OCI-LY7 (cell line): ENCODE results near the gene TTC33. TPM values are rescaled to one million over a fixed set of nuclear protein-coding genes. Genes with fewer than 3 reads are reported as not detected.

Experiments
- BruUV-seq: library from RNA; stranded (reverse); fragments of 400-500 nt; replicated peaks from 2 replicates; lab custom pipeline; 2021; lab: Mats Ljungman, UMichigan
- CTCF ChIA-PET: fragments of 300-600 bp; sonication (Branson Sonifier 250); formaldehyde crosslinking; loops from one replicate; lab custom pipeline; 2022; ENCODE audit warnings: antibody characterized with exemption; ENCODE audit not compliant: unreplicated experiment; lab: Charles Lee
- POLR2A ChIA-PET: fragments of 300-600 bp; sonication (Branson Sonifier 250); formaldehyde crosslinking; loops from one replicate; lab custom pipeline; 2022; ENCODE audit warnings: antibody characterized with exemption; lab: Charles Lee
- DNase-seq: peaks from one replicate; pipeline ENCODE4 v3.0.0-alpha.2; 2015; ENCODE audit warnings: low spot score
- H2AFZ ChIP-seq: fragments of 200-600 bp; sonication (generic), shearing (Covaris generic); 2 replicates; pipeline ENCODE4 v1.6.1; 2014; ENCODE audit warnings: mild to moderate bottlenecking, antibody characterized with exemption, low read length, moderate library complexity
- H3K27ac ChIP-seq: fragments of 200-600 bp; sonication (generic); 2 replicates; pipeline ENCODE4 v1.5.1; 2014; ENCODE audit warnings: mixed run types, low read depth, mild to moderate bottlenecking, moderate library complexity, low read length, inconsistent platforms; ENCODE audit not compliant: poor library complexity, severe bottlenecking
- H3K36me3 ChIP-seq: fragments of 200-600 bp; sonication (generic); 2 replicates; pipeline ENCODE4 v1.6.1; 2014; ENCODE audit warnings: mild to moderate bottlenecking, antibody characterized with exemption, low read length, moderate library complexity, mixed read lengths; ENCODE audit not compliant: insufficient read depth
- H3K4me1 ChIP-seq: fragments of 200-600 bp; sonication (generic); 2 replicates; pipeline ENCODE4 v1.5.1; 2014; ENCODE audit warnings: mild to moderate bottlenecking, low read length; ENCODE audit not compliant: insufficient read depth, poor library complexity, severe bottlenecking
- H3K4me2 ChIP-seq: fragments of 200-600 bp; sonication (generic); 2 replicates; pipeline ENCODE4 v1.6.1; 2014; ENCODE audit warnings: mild to moderate bottlenecking, low read length
- H3K4me3 ChIP-seq: fragments of 200-600 bp; sonication (generic); 2 replicates; pipeline ENCODE4 v1.5.1; 2014; ENCODE audit warnings: mild to moderate bottlenecking, low read depth, low read length; ENCODE audit not compliant: poor library complexity, severe bottlenecking
- H3K79me2 ChIP-seq: fragments of 200-600 bp; sonication (generic); 2 replicates; pipeline ENCODE4 v1.6.1; 2016; ENCODE audit warnings: low read depth, mild to moderate bottlenecking, low read length, moderate library complexity, mixed read lengths; ENCODE audit not compliant: insufficient read depth
- H3K9me2 ChIP-seq: fragments of 200-600 bp; sonication (generic); 2 replicates; pipeline ENCODE4 v1.6.1; 2016; ENCODE audit warnings: mild to moderate bottlenecking, low read length, mixed read lengths; ENCODE audit not compliant: insufficient read depth
- H3K9me3 ChIP-seq: fragments of 200-600 bp; sonication (generic); 2 replicates; pipeline ENCODE4 v1.6.1; 2014; ENCODE audit warnings: mild to moderate bottlenecking, mixed run types, low read length, mixed read lengths
- H4K20me1 ChIP-seq: fragments of 200-600 bp; sonication (generic); 2 replicates; pipeline ENCODE4 v1.6.1; 2014; ENCODE audit warnings: mild to moderate bottlenecking, antibody characterized with exemption, low read length, moderate library complexity, mixed read lengths; ENCODE audit not compliant: insufficient read depth
- CTCF ChIP-seq: fragments of 200-600 bp; sonication (generic); conservative IDR thresholded peaks from 2 replicates; pipeline ENCODE4 v1.5.1; 2014; ENCODE audit warnings: mild to moderate bottlenecking, antibody characterized with exemption, low read length, moderate library complexity, mixed read lengths
- EZH2phosphoT487 ChIP-seq: fragments of 200-600 bp; sonication (generic); IDR thresholded peaks from 2 replicates; pipeline ENCODE4 v1.6.1; 2018; ENCODE audit warnings: low read depth, borderline replicate concordance, mild to moderate bottlenecking, mixed run types, antibody characterized with exemption, low read length, moderate library complexity, mixed read lengths
- intact Hi-C: fragments of 100-400 bp; cut with micrococcal nuclease; formaldehyde crosslinking; loops from one replicate; pipeline ENCODE4 v1.10.0; 2022; ENCODE audit not compliant: unreplicated experiment
- total RNA-seq, 2 experiments: library from RNA; depleted of rRNA in 1 of 2; stranded (reverse); fragments of >200 nt in 1 of 2; shearing (Covaris generic) in 1 of 2; gene quantifications; 2 replicates each; pipeline ENCODE4 v1.2.3, GENCODE V29; 2014 to 2022

TTC33 gene
- total RNA-seq, 2 experiments from 2014 or later = 15.9 to 20.5 TPM

- intact Hi-C loops = no loop called here
- POLR2A ChIA-PET = no interaction called here
- H3K36me3 ChIP-seq = no peaks in the 10 kb centered on the region
- H4K20me1 ChIP-seq = no peaks in the 10 kb centered on the region
- CTCF ChIA-PET = no interaction called here
- no peak overlapping the region for H3K4me2 ChIP-seq
- no peaks in the 10 kb centered on the region for H3K9me3 ChIP-seq
- no peaks in the 10 kb centered on the region for H3K79me2 ChIP-seq
- no peak overlapping the region for H2AFZ ChIP-seq
- no peaks in the 10 kb centered on the region for H3K9me2 ChIP-seq
- H3K27ac ChIP-seq = no peak overlapping the region
- no peak for DNase-seq
- BruUV-seq = no TSS peak
- TF ChIP-seq CTCF (no peak), EZH2phosphoT487 (no peak)
- no peak overlapping the region for H3K4me3 ChIP-seq
- H3K4me1 ChIP-seq = no peaks in the 10 kb centered on the region
Observed at GRCh38 chr5:40515476-40515875, 240.3 kb downstream of the TTC33 start.

- no peak overlapping the region for H3K27ac ChIP-seq
- POLR2A ChIA-PET = no interaction called here
- H3K9me3 ChIP-seq = no peaks in the 10 kb centered on the region
- H3K79me2 ChIP-seq = no peaks in the 10 kb centered on the region
- no peak for DNase-seq
- intact Hi-C loops = loop anchor here (5.0 kb wide), 1 partner anchor 172 kb away; no protein-coding TSS in a partner anchor
- no peaks in the 10 kb centered on the region for H3K4me1 ChIP-seq
- no peaks in the 10 kb centered on the region for H3K36me3 ChIP-seq
- CTCF ChIA-PET = no interaction called here
- BruUV-seq = no TSS peak
- no peak overlapping the region for H2AFZ ChIP-seq
- TF ChIP-seq CTCF (no peak), EZH2phosphoT487 (no peak)
- H3K4me3 ChIP-seq = no peak overlapping the region
- no peaks in the 10 kb centered on the region for H3K9me2 ChIP-seq
- H4K20me1 ChIP-seq = no peaks in the 10 kb centered on the region
- H3K4me2 ChIP-seq = no peak overlapping the region
Observed at GRCh38 chr5:40514976-40515375, 240.8 kb downstream of the TTC33 start.

- BruUV-seq = no TSS peak
- Histone ChIP-seq H3K4me1 (no peaks in the 10 kb centered on the region), H4K20me1 (no peaks in the 10 kb centered on the region), H3K4me3 (no peak overlapping the region), H3K9me3 (no peaks in the 10 kb centered on the region), H3K27ac (no peak overlapping the region), H3K9me2 (no peaks in the 10 kb centered on the region), H3K79me2 (no peaks in the 10 kb centered on the region), H3K36me3 (no peaks in the 10 kb centered on the region), H3K4me2 (no peak overlapping the region), H2AFZ (no peak overlapping the region)
- DNase-seq = no peak
- TF ChIP-seq CTCF (no peak), EZH2phosphoT487 (no peak)
- intact Hi-C loops = loop anchor here (5.0 kb wide), 1 partner anchor 176 kb away; no protein-coding TSS in a partner anchor
- POLR2A ChIA-PET = no interaction called here
- CTCF ChIA-PET = no interaction called here
Observed at GRCh38 chr5:40511801-40512200, 244.0 kb downstream of the TTC33 start.
